ENCODE data around the gene MRPL16.

The MRPL16 gene

GRCh38 chr11:59760771-59761170 is 49.8 kb downstream of the MRPL16 start:
- H4K20me1 ChIP-seq (ENCODE audit: insufficient read depth, low read length), result no peaks in the 10 kb centered on the region
- no peaks in the 10 kb centered on the region for H3K79me2 ChIP-seq (ENCODE audit: insufficient read depth, low read length)
- H3K9me2 ChIP-seq (ENCODE audit: low read depth, low read length), result no peaks in the 10 kb centered on the region
- no peak overlapping the region for H3K9ac ChIP-seq (ENCODE audit: low read length)
- no peak overlapping the region for H3K4me3 ChIP-seq (ENCODE audit: low read depth, low read length, poor library complexity, severe bottlenecking)
- peaks cover 15% of the 10 kb centered on the region for H3K4me1 ChIP-seq (ENCODE audit: insufficient read depth, low read length, severe bottlenecking)
- H3F3A ChIP-seq (ENCODE audit: insufficient read depth, low read length), result no peaks in the 10 kb centered on the region
- TF ChIP-seq CTCF (IDR thresholded peaks at IDR 0.05; ENCODE audit: low read length) (no peak), EZH2 (IDR thresholded peaks at IDR 0.05; ENCODE audit: borderline replicate concordance, low read length) (no peak)
- no peaks in the 10 kb centered on the region for H3K27me3 ChIP-seq (ENCODE audit: insufficient read depth, low read length)
- H3K27ac ChIP-seq (ENCODE audit: low read depth, low read length, poor library complexity, severe bottlenecking), result no peak overlapping the region
- H2AFZ ChIP-seq (ENCODE audit: low read length), result no peak overlapping the region
- H3K36me3 ChIP-seq (ENCODE audit: insufficient read depth, low read length), result no peaks in the 10 kb centered on the region
- no peak overlapping the region for H3K4me2 ChIP-seq (ENCODE audit: low read length)
- H3K9me3 ChIP-seq (ENCODE audit: low read length), result no peaks in the 10 kb centered on the region

- peaks cover 18% of the 10 kb centered on the region for H3K4me1 ChIP-seq (ENCODE audit: insufficient read depth, low read length, severe bottlenecking)
- H3K9me3 ChIP-seq (ENCODE audit: low read length), result no peaks in the 10 kb centered on the region
- H3K79me2 ChIP-seq (ENCODE audit: insufficient read depth, low read length), result no peaks in the 10 kb centered on the region
- no peaks in the 10 kb centered on the region for H3F3A ChIP-seq (ENCODE audit: insufficient read depth, low read length)
- H4K20me1 ChIP-seq (ENCODE audit: insufficient read depth, low read length), result no peaks in the 10 kb centered on the region
- H3K36me3 ChIP-seq (ENCODE audit: insufficient read depth, low read length), result no peaks in the 10 kb centered on the region
- no peak for TF ChIP-seq EZH2 (IDR thresholded peaks at IDR 0.05; ENCODE audit: borderline replicate concordance, low read length)
- no peak for TF ChIP-seq CTCF (IDR thresholded peaks at IDR 0.05; ENCODE audit: low read length)
- no peak overlapping the region for H3K9ac ChIP-seq (ENCODE audit: low read length)
- H3K27me3 ChIP-seq (ENCODE audit: insufficient read depth, low read length), result no peaks in the 10 kb centered on the region
- H3K27ac ChIP-seq (ENCODE audit: low read depth, low read length, poor library complexity, severe bottlenecking), result no peak overlapping the region
- H3K9me2 ChIP-seq (ENCODE audit: low read depth, low read length), result no peaks in the 10 kb centered on the region
- H3K4me3 ChIP-seq (ENCODE audit: low read depth, low read length, poor library complexity, severe bottlenecking), result no peak overlapping the region
- H3K4me2 ChIP-seq (ENCODE audit: low read length), result no peak overlapping the region
- H2AFZ ChIP-seq (ENCODE audit: low read length), result no peak overlapping the region
Measured at GRCh38 chr11:59759900-59760299, 50.7 kb downstream of the MRPL16 start.

- no peaks in the 10 kb centered on the region for H3K36me3 ChIP-seq (ENCODE audit: insufficient read depth, low read length)
- no peak overlapping the region for H3K27ac ChIP-seq (ENCODE audit: low read depth, low read length, poor library complexity, severe bottlenecking)
- no peaks in the 10 kb centered on the region for H3K27me3 ChIP-seq (ENCODE audit: insufficient read depth, low read length)
- no peaks in the 10 kb centered on the region for H3K9me2 ChIP-seq (ENCODE audit: low read depth, low read length)
- H3K79me2 ChIP-seq (ENCODE audit: insufficient read depth, low read length), result no peaks in the 10 kb centered on the region
- no peak overlapping the region for H3K9ac ChIP-seq (ENCODE audit: low read length)
- H3F3A ChIP-seq (ENCODE audit: insufficient read depth, low read length), result no peaks in the 10 kb centered on the region
- H3K4me2 ChIP-seq (ENCODE audit: low read length), result no peak overlapping the region
- no peaks in the 10 kb centered on the region for H4K20me1 ChIP-seq (ENCODE audit: insufficient read depth, low read length)
- H2AFZ ChIP-seq (ENCODE audit: low read length), result no peak overlapping the region
- no peak overlapping the region for H3K4me3 ChIP-seq (ENCODE audit: low read depth, low read length, poor library complexity, severe bottlenecking)
- H3K9me3 ChIP-seq (ENCODE audit: low read length), result no peaks in the 10 kb centered on the region
- peaks cover 18% of the 10 kb centered on the region for H3K4me1 ChIP-seq (ENCODE audit: insufficient read depth, low read length, severe bottlenecking)
- TF ChIP-seq CTCF (IDR thresholded peaks at IDR 0.05; ENCODE audit: low read length) (no peak), EZH2 (IDR thresholded peaks at IDR 0.05; ENCODE audit: borderline replicate concordance, low read length) (no peak)
Measured at GRCh38 chr11:59758401-59759037, 52.1 kb downstream of the MRPL16 start.

Data from OCI-LY1 (cell line).